Stimulated activated naive CD4-positive, alpha-beta T cell treated with Interleukin-2 at 50 U/mL for 16 hours (primary cell): ENCODE data around the gene SURF1.
"Not testable (repeated sequence)": the region's sequence is repeated elsewhere in the genome, so short reads cannot be mapped to it uniquely, and the experiment has no call there.

Experiments
- DNase-seq: peaks from one replicate; lab custom pipeline; 2025; lab: John Stamatoyannopoulos, UW

Gene SURF1

GRCh38 chr9:133320421-133320881, 35.8 kb downstream of the SURF1 start:
- no peak for DNase-seq

GRCh38 chr9:133317551-133317950, 38.7 kb downstream of the SURF1 start:
- not testable (repeated sequence) for DNase-seq

- no peak for DNase-seq
Observed at GRCh38 chr9:133315997-133316396, 40.3 kb downstream of the SURF1 start.

GRCh38 chr9:133309608-133310007, 46.7 kb downstream of the SURF1 start:
- DNase-seq: no peak

- no peak for DNase-seq
Observed at GRCh38 chr9:133307301-133307700, 49.0 kb downstream of the SURF1 start.

- no peak for DNase-seq
Observed at GRCh38 chr9:133306242-133307204, 49.8 kb downstream of the SURF1 start.

GRCh38 chr9:133305731-133306130, 50.6 kb downstream of the SURF1 start:
- DNase-seq: no peak

- no peak for DNase-seq
Observed at GRCh38 chr9:133304477-133305377, 51.6 kb downstream of the SURF1 start.

GRCh38 chr9:133304158-133304470, 52.2 kb downstream of the SURF1 start:
- no peak for DNase-seq

- no peak for DNase-seq
Observed at GRCh38 chr9:133303266-133304157, 52.8 kb downstream of the SURF1 start.
